ENCODE data around the gene TRAPPC2L.

GRCh38 chr16:88833086-88833485 lies 23.8 kb upstream of the TRAPPC2L start:
- no peak for TF ChIP-seq CTCF (IDR thresholded peaks at IDR 0.05)
- TF ChIP-seq POLR2A (IDR thresholded peaks at IDR 0.05): no peak
